Esophagus (tissue), 2 donors: ENCODE measurements around the gene DPH5. TPM values are rescaled to one million over a fixed set of nuclear protein-coding genes. Genes with fewer than 3 reads are reported as not detected.

Experiments
- H3K27ac ChIP-seq, 2 donors: one replicate each; pipeline ENCODE4 v1.5.1; 2013; ENCODE audit warnings: low read depth in 2 of 2, mild to moderate bottlenecking in 2 of 2, inconsistent platforms in 1 of 2, low read length in 1 of 2, moderate library complexity in 1 of 2
- H3K27me3 ChIP-seq, 2 donors: one replicate each; pipeline ENCODE4 v1.6.1; 2013; ENCODE audit warnings: low read length in 2 of 2, control low read depth in 1 of 2, mild to moderate bottlenecking in 1 of 2; ENCODE audit not compliant: insufficient read depth in 2 of 2, control insufficient read depth in 1 of 2
- H3K36me3 ChIP-seq, 2 donors: one replicate each; pipeline ENCODE4 v1.6.1; 2013; ENCODE audit warnings: low read length in 1 of 2; ENCODE audit not compliant: control insufficient read depth in 2 of 2, insufficient read depth in 2 of 2
- H3K4me1 ChIP-seq, 2 donors: one replicate each; pipeline ENCODE4 v1.6.1; 2013; ENCODE audit warnings: low read length in 1 of 2; ENCODE audit not compliant: control insufficient read depth in 2 of 2, insufficient read depth in 2 of 2
- H3K4me3 ChIP-seq, 2 donors: one replicate each; pipeline ENCODE4 v1.5.1; 2013; ENCODE audit warnings: low read length in 2 of 2, mild to moderate bottlenecking in 2 of 2, low read depth in 1 of 2, moderate library complexity in 1 of 2
- H3K9me3 ChIP-seq, 2 donors: one replicate each; pipeline ENCODE4 v1.6.1; 2013; ENCODE audit warnings: mild to moderate bottlenecking in 2 of 2, low read depth in 1 of 2, low read length in 1 of 2, moderate library complexity in 1 of 2; ENCODE audit not compliant: control insufficient read depth in 2 of 2, insufficient read depth in 1 of 2
- WGBS, 2 donors: extraction: QIAGEN DNeasy Blood & Tissue Kit; methylation state at CpG; one replicate each; pipeline ENCODE4 v1.1.7; 2013; 5-methylcytosine and 5-hydroxymethylcytosine counted together
- polyA plus RNA-seq, 2 donors: library from polyadenylated mRNA; stranded (reverse); fragments of 200-250 nt; gene quantifications; one replicate each; pipeline ENCODE4 v1.2.3, GENCODE V29; 2013
- donor health status: healthy with polysubstance abuse.
- donor health status: Bipolar disorder and iron deficiency.

DPH5 gene
- polyA plus RNA-seq, 2 donors, result 18.3 to 19.5 TPM

DNA sequence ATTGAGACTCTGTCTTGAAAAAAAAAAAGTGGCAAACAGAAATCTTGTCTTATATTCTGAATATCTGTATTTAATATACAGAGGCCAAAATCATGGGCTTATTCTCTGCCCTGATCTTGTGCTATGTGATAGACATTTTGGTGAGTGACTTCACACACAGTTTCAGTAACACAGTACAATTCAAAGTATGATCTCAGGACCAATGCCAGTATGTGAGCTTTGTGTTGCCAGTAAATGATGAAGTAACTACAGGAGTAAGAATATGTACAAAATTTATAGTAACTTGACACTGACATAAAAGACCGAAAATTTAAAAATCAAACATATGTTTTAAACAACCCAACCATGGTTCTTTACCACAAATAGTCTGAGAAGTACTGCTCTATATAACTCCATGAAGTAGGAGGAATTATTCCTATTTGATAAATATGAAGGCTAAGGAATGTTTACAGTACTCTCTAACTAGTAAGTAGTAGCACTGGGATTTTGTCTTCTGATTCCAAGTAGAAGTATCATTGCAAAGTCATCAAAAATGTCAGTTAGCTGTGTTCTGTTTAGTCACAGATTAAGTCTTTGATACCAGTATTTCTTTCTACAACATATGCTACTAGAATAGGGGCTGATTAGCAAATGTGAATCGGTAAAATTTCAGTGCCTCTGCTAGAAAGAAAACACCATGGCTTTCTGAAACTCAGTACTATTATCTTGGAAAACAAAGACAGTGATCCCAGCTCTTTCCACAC is 25.3 kb downstream of the DPH5 start:
- Histone ChIP-seq H3K4me1 (no peaks in the 10 kb centered on the region), H3K27ac (no peak overlapping the region), H3K4me3 (no peak overlapping the region), H3K9me3 (no peaks in the 10 kb centered on the region), H3K36me3 (peaks cover 0 to 3% of the 10 kb centered on the region in 2 donors), H3K27me3 (no peaks in the 10 kb centered on the region)
- 86 to 90% methylated on average over 2 of the region's 2 CpGs for WGBS, 2 donors

DNA sequence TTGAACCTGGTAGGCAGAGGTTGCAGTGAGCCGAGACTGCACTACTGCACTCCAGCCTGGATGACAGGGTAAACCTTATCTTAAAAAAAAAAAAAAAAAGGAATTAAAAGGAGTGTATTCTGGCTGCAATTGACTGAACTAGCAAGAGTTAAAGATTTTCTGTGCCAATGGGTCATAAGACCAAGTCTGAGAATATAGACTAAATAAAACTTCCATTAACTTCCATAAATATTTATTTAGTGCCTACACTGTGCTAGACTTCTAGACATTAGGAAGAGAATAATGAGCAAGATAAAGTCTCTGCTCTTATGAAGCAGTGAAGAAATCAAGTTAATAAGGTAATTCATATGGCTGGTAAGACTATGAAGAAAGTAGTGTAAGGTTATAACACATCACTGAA is 27.2 kb downstream of the DPH5 start:
- Histone ChIP-seq H3K36me3 (peaks cover 0 to 3% of the 10 kb centered on the region in 2 donors), H3K4me3 (no peak overlapping the region), H3K27me3 (no peaks in the 10 kb centered on the region), H3K27ac (no peak overlapping the region), H3K9me3 (no peaks in the 10 kb centered on the region), H3K4me1 (no peaks in the 10 kb centered on the region)
- WGBS, 2 donors, result 98 to 100% methylated on average over 1 of the region's 1 CpG

DNA sequence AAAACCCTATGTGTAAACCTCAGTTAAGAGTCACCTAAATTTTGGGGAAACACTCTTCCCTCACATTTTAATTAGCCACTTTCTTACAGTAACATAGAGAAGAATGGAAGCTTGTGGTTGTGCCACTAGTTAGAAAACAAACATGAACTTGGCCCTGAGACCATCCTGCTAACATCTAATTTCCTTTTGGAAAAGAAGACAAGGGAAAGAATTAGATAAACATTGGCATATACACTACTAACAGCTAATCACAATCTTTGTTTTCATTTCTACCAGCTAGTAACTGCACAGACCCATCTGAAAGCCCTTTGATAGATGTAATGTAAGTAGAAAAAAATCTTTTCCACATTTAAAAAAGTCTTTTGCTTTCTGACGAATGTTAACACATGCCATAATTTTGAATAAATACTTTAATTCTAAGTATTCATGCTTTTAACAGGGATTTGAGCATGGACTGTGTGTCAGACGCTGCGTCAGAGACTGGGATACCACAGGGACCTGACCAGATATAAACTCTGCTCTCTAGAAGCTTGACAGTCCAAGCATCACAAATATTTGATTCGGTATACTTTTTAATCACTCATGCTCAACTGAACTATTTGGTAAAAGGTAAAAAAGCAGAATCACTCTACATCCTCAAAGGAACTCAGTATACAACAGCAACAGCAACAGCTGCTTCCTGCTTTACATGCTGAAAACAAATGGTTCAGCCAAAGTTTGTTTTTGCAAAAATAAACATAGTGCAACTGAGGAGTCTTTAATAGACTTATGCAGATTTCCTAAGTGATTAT is 30.2 kb downstream of the DPH5 start:
- Histone ChIP-seq H3K27me3 (no peaks in the 10 kb centered on the region), H3K9me3 (no peaks in the 10 kb centered on the region), H3K4me1 (no peaks in the 10 kb centered on the region), H3K27ac (no peak overlapping the region), H3K36me3 (no peaks in the 10 kb centered on the region), H3K4me3 (no peak overlapping the region)
- 49 to 65% methylated on average over 4 of the region's 4 CpGs for WGBS, 2 donors

DNA sequence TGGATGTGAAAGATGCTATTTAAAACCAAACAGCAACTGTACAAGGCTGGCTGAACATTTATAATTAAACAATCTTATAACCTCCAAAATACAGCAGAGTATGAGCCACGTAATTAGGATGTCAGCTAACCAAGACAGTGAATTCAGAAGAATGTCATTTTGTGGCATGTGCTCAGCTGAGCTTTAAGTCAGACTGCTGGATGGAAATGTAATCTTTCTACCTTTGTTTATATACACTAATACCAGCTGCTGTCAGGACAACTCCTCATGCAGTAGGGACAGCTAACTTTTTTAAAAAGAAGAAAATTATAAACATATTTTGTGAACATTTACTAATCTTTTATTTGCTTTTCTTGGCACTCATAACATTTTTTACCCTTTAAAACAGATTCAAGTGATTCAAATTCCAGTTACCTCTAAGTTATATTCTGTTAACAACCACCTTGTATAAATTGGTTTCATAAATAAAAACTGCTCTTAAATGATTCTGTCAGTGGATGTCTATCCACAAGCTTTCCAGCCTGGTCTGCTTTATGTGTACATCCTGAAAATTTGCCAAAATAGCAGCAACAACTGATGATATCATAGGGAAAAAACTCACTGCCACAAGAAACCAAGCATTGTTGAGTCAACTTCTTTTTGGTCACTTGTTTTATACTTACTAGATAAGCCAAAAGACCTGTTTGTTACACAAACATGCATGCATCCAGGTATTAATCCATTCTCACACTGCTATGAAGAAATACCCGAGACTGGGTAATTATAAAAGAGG is 36.1 kb downstream of the DPH5 start:
- H3K9me3 ChIP-seq, result no peaks in the 10 kb centered on the region
- no peak overlapping the region for H3K27ac ChIP-seq
- H3K36me3 ChIP-seq, result no peaks in the 10 kb centered on the region
- WGBS, 2 donors, result 62 to 64% methylated on average over 2 of the region's 2 CpGs
- H3K4me3 ChIP-seq, result no peak overlapping the region
- no peaks in the 10 kb centered on the region for H3K4me1 ChIP-seq
- no peaks in the 10 kb centered on the region for H3K27me3 ChIP-seq

DNA sequence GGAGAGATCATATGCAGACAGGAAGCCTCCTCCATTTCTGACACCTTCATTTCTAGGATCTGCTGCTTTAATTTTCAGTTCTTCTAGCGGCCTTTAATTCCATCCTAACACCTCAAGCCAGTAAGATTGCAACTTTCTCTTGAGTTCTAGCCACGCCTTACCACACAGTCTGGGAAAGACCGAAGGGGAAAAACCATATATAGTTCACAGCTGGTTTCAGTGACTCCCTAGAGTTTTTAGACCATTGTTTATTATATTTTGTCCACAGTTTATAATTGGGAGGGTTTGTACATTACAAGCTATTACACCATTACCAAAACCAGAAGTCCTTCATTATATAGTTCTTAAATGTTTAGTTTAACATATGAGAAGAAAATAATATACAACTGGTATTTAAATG is 37.5 kb downstream of the DPH5 start:
- H3K36me3 ChIP-seq, result no peaks in the 10 kb centered on the region
- H3K4me3 ChIP-seq, result no peak overlapping the region
- H3K27ac ChIP-seq, result no peak overlapping the region
- H3K4me1 ChIP-seq, result no peaks in the 10 kb centered on the region
- H3K9me3 ChIP-seq, result no peaks in the 10 kb centered on the region
- H3K27me3 ChIP-seq, result no peaks in the 10 kb centered on the region
- WGBS, 2 donors, result 76 to 78% methylated on average over 3 of the region's 3 CpGs

DNA sequence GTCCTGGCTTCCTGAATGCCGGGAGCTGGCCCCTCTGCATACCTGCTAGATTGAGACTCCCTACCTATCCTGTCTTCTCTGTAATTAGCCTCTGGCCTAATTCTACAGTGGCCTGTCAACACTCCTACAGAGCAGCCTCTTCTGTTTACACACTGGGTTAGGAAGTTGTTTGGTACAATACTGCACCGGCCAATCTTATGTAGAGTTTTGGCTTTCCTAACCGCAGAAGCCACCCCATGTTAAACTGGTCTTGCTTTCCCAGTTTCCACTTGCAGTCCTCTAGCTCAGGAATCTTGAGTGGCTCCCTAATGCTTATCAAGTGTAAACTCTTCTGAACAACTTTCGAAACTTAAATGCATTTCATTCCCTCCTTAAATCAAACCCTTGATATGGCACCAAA is 42.8 kb downstream of the DPH5 start:
- Histone ChIP-seq H3K36me3 (no peaks in the 10 kb centered on the region), H3K27me3 (no peaks in the 10 kb centered on the region), H3K9me3 (no peaks in the 10 kb centered on the region), H3K27ac (no peak overlapping the region), H3K4me3 (no peak overlapping the region), H3K4me1 (no peaks in the 10 kb centered on the region)
- 91 to 93% methylated on average over 4 of the region's 4 CpGs for WGBS, 2 donors

DNA sequence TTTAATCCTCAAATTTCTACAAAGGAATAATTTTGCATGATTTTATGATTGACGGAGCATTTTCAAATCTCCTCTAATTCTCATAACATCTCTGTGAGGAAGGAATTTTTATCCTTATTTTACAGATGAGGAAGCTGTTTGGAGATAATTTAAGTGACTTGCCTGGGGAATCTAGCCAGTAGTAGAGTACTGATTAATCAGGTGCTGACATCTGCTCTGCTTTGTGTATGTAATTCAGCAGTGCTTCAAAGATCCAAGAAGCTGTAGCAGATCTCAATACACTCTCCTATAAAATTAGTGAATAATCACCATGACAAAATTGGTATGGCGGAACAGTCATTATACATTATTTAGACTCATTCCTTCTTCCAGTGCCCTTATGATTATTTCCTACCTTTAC is 46.0 kb downstream of the DPH5 start:
- H3K27me3 ChIP-seq, result no peaks in the 10 kb centered on the region
- no peaks in the 10 kb centered on the region for H3K36me3 ChIP-seq
- H3K27ac ChIP-seq, result no peak overlapping the region
- WGBS, 2 donors, result 85 to 94% methylated on average over 2 of the region's 2 CpGs
- no peaks in the 10 kb centered on the region for H3K4me1 ChIP-seq
- no peaks in the 10 kb centered on the region for H3K9me3 ChIP-seq
- no peak overlapping the region for H3K4me3 ChIP-seq

DNA sequence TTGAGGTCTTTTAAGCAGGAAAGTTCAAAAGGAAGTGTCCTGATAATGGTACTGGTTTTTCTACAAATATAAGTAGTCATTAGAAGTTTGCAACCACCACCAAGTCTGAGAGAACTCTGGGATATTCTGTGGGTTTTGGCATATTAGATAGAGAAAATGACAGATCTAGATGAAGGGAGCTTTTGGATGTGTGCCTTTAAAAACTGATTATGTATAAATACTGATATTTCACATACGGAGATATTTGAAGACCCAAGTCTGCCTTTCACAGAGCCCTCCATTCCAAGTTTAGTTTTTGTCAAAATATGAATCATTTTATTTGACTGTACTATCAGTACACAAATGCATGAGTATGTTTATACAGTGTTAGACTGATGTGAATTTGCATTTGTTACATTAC is 48.6 kb downstream of the DPH5 start:
- WGBS, 2 donors, result 67 to 69% methylated on average over 1 of the region's 1 CpG
- H3K36me3 ChIP-seq, result no peaks in the 10 kb centered on the region
- no peak overlapping the region for H3K4me3 ChIP-seq
- H3K27me3 ChIP-seq, result no peaks in the 10 kb centered on the region
- H3K9me3 ChIP-seq, result no peaks in the 10 kb centered on the region
- H3K4me1 ChIP-seq, result no peaks in the 10 kb centered on the region
- H3K27ac ChIP-seq, result no peak overlapping the region

DNA sequence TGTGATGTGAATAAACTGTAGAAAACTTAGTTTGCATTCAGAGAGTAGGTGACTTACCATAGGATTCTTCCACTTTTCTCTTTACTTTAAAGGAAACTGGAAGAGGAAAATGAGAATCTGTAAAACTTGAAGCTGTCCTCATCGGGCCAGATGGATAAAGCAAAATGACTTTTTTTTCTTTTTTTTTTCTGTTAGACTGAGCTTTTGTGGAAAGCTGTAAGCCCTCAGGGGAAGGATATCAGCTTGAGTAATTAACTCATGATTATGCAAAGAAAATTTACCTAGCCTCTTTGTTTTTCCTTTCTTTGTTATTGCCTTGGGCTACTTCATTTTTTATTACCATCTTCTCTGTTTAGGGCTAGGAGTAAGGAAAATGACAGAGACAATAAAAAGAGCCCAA is 53.4 kb downstream of the DPH5 start:
- WGBS, 2 donors, result 21 to 56% methylated on average over 1 of the region's 1 CpG

More for the DNA sequence above, 53.4 kb downstream of the DPH5 start:
- H3K4me1 ChIP-seq, result no peaks in the 10 kb centered on the region
- H3K36me3 ChIP-seq, result peaks cover 1 to 6% of the 10 kb centered on the region in 2 donors
- no peaks in the 10 kb centered on the region for H3K27me3 ChIP-seq
- H3K4me3 ChIP-seq, result no peak overlapping the region
- H3K9me3 ChIP-seq, result no peaks in the 10 kb centered on the region
- H3K27ac ChIP-seq, result no peak overlapping the region
